ENCODE measurements around the gene TRIM17.

TRIM17 gene

DNA sequence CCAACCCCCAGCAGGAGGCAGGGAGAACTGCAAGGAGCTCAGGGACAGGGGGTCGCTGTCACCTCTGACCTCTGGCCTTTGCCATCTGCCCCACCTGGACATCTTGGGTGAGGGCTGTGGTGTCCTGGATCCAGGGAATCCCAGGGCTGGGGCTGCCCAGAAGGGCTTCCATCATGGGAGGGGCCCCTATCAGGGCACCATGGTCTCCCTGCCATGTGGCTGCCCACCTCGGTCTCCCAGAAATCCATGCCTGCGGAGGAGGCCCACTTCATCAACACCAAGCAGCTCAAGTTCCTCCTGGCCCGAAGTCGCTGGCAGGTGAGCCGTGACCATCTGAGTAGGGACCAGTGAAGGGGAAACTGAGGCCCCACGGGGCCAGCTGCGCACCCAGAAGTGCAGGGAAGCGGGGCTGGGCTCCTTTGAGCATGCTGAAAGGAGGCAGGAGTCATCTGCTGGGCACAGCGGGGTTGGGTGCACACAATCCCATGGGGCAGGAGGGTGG is 46.2 kb downstream of the TRIM17 start:
- DNase-seq (ENCODE audit: insufficient read length, low spot score) = no peak
- FAIRE-seq = no peak

DNA sequence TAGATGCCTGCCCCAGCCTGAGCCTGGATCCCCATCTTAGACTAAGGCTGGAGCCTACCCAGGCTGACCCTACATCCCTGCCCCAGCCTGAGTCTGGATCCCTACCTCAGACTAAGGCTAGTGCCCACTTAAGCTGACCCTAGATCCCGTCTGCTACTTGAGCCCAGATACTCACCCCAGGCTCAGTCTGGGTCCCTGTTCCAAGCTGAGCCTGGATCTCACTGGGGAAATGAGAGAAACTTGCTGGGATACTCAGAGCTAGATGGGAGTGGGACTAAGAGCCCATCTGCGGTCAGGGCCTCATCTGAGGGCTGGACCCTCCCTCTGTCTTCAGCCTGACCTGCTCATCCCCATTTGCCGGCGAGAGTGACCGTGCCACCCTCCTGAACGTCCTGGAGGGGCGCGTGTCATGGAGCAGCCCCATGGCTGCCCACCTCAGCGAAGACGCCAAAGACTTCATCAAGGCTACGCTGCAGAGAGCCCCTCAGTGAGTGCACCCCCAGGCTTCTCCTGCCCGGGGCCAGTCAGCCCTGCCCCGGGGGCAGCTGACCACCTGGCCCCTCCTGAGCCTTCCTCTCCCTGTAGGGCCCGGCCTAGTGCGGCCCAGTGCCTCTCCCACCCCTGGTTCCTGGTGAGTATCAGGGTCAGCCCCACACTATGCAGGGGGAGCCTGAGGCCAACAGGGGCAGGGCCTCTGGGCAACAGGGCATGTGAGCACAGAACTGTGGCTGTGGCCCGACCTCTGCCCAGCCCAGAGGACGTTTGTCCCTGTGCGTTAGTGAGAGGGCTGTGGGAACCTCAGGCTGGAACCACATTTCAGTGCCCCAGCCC is 46.8 kb downstream of the TRIM17 start:
- DNase-seq (ENCODE audit: insufficient read length, low spot score) (no peak), FAIRE-seq (no peak)

DNA sequence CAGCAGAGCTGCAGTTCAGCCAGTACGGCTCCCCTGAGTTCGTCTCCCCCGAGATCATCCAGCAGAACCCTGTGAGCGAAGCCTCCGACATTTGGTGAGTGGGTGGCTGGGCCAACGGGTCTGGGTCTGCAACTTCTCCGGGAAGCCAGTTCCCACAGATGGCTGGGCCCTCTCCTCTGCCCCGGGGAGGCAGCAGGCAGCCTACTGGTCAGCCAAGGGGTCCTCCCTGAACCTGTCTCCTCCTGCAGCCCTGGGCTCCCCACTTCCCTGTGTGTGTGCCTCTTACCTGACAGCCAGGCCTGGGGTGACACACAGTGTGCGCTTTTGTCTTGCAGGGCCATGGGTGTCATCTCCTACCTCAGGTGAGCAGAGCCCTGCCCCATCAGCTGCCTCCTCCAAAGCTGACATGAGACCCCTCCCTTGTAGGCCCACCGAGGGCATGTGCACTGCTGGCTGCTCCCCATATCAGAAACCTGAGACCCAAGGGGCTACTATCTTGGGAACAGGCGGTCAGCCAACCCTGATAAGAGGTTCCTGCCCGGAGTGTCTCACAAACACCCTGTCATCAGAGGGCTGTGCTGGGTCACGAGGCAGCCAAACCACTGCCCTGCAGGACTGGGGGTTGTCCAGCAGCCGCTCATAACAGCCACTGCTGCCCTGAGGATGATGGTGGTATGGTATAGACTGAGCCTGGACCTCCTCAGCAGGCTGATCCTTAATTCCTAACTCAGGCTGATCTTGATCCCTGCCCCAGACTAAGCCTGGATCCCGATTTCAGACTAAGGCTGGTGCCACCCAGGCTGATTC is 47.7 kb downstream of the TRIM17 start:
- DNase-seq (ENCODE audit: insufficient read length, low spot score) (no peak), FAIRE-seq (no peak)

DNA sequence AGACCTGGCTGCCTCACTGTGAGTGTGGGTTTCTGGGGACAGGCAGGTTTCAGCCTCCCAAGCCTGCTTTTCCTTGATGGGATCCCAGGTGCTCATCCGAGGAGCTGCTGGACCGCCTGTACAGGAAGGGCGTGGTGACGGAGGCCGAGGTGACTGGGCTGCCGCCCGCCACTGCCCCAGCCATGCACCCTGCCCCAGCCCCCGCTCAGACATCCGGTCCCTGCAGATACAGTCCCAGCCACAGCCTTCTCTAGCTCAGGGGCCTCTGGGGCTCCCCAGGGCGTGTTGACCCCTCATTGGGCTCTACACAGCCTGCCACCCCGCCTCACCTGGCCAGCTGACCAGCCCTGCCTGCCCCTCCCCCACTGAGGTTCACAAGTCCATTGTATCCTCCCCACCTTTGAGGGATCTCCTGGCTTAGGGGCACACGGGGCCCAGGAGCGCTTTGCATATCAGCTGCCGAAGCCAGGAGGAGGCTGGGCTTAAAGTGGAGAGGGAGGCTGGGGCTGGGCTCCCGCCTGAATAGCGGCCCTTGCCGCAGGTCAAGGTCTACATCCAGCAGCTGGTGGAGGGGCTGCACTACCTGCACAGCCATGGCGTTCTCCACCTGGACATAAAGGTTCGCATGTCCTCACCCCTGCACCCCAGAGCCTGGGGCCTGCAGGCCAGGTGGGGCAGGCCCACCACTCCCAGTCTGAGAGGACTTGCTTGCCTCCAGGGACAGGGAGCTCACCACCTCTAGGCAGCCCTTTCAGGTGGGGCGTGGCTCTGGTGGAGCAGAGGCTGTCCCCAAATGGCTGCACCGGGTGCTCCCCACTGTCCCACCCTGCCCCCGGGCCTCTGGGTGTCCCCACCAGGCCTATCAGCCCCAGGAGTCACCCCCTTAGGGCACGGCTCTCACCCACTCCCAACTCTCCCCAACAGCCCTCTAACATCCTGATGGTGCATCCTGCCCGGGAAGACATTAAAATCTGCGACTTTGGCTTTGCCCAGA is 48.6 kb downstream of the TRIM17 start:
- DNase-seq (ENCODE audit: insufficient read length, low spot score) (no peak), FAIRE-seq (no peak)

DNA sequence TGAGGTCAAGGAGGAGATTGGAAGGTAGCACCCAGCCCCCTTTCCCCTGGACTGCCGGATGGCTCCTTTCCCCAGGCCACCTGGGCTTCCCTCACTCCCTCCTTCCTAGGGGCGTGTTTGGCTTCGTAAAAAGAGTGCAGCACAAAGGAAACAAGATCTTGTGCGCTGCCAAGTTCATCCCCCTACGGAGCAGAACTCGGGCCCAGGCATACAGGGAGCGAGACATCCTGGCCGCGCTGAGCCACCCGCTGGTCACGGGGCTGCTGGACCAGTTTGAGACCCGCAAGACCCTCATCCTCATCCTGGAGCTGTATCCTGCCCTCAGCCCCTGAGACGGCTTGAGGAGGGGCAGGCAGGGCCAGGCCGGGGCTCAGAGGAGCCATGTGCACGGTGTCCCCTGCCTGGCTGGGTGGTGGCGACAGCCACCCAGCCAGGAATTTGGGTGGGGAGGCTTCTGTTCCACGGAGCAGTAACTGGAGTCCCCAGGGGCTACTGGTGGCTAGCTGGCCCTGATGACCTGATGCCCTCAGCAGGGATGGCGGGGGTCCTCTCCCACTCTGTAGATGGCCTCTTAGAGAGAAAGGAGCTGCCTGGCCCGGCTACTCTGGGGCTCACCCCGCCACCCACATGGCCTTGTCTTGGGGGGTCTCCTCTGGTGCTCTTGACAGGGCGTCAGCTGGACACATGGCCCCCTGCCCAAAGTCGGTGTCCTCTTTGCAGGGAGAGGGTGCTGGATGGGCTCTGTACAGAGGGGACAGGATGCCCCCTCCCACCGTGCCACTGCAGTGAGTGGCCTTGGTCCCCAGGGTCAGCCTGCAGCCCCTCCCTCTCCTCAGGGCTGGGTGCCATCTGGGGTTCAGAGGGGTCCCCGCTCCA is 49.6 kb downstream of the TRIM17 start:
- FAIRE-seq = no peak
- DNase-seq (ENCODE audit: insufficient read length, low spot score) = no peak

DNA sequence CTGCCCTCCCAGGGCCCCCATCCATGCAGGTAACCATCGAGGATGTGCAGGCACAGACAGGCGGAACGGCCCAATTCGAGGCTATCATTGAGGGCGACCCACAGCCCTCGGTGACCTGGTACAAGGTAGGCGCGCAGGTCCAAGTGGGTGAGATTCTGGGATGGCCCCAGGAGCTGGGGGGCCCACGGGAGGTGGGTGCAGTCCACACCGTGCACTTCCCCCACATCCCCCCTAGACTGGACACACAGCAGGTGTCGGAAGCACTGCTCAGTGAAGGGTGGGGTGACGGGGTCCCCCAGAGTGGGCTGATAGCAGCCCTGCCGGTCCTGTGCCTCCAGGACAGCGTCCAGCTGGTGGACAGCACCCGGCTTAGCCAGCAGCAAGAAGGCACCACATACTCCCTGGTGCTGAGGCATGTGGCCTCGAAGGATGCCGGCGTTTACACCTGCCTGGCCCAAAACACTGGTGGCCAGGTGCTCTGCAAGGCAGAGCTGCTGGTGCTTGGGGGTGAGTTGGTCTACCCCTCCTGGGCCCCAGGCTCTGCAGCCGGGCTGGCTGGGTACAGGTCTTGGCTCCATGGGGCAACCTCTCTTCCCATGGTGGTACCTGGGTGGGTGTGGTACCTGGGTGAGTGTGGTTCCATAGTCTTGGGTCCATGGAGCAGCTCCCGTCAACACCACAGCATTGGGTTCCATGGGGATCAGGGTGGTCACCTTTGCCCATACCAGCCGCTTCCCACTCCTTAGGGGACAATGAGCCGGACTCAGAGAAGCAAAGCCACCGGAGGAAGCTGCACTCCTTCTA is 50.4 kb downstream of the TRIM17 start:
- DNase-seq (ENCODE audit: insufficient read length, low spot score) = no peak
- FAIRE-seq = no peak

DNA sequence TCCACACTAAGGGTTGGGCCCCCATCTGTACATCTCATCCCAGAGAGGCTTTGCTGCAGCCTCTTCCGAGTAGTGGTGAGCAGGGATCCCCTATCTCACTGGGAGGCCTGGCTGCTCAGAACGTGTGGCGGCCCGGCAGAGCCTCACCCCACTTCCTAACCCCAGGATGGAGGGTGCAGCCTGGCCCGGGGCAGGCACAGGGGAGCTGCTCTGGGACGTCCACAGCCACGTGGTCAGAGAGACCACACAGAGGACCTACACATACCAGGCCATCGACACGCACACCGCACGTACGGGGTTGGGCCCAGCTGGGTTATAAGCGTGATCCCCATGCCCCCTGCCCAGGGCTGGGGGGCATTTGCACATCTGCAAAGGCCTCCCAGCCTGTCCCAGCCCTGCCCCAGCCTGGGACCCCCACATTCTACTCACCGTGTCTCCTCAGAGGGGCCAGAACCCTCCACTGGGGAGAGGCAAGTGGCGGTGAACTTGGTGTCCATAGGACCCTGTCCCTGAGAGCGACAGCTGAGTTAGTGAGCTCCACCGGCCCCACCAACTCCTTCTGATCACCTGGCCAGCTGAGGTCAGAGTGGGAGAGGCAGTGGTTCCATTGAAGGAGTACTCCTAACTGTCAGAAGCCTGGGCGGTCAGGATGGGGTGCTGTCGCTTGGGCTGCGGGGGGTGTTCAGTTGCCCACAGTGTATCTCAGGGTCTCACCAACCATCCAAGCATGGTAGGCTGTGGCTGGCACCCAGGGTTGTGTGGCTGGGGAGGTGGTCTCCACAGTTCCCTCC is 51.2 kb downstream of the TRIM17 start:
- FAIRE-seq = no peak
- DNase-seq (ENCODE audit: insufficient read length, low spot score) = no peak

DNA sequence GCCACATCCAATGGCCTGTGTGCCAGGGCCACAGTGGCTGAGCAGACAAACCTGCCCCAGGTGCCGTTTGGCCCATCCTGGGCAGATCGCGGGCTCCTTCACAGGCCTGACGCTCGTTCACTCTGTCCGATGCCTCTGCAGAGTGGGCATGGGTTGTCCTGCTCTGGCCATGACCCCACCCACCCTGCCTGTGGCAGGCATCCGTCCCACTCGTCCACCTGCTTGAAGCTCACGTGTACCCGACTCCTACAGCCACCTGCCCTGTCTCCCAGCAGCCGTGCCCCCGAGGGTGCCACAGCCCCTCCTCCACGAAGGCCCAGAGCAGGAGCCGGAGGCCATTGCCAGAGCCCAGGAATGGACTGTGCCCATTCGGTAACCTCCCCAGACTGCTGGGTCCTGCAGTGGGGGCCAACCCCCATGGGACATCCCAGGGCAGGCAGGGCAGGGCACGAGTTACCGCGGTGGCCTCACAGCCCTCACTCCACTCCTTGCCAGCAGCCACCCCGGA is 51.9 kb downstream of the TRIM17 start:
- DNase-seq (ENCODE audit: insufficient read length, low spot score) = no peak
- no peak for FAIRE-seq

DNA sequence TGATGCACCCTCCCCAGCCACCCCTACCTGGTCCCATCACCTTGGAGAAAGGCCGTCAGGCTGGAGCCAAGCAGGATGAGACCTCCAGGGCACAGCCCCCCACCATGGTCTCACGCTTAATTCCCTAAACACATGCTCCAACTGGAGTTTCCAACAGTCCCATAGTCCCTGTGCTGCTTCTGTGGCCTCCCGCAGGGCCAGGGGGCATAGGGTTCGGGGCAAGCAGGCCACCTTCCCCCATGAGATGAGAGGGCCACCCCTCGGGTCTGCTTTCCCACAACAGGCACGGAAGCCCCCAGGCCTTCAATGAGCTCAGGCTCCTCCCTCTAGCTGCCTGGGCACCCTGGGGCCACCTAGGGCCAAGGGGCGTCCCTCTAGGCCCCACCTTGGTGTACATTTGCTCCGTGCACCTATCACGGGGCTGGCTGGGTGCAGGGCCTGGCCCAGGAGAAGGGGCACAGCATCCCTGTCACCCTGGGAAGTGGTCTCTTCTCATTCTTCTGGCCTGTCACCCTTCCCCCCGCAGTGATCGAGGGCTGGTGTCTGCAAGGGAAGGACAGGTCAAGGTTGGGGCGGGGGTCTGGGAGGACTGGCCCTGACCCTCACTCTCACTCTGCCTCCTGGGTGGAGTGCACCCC is 52.5 kb downstream of the TRIM17 start:
- FAIRE-seq (no peak), DNase-seq (ENCODE audit: insufficient read length, low spot score) (no peak)

DNA sequence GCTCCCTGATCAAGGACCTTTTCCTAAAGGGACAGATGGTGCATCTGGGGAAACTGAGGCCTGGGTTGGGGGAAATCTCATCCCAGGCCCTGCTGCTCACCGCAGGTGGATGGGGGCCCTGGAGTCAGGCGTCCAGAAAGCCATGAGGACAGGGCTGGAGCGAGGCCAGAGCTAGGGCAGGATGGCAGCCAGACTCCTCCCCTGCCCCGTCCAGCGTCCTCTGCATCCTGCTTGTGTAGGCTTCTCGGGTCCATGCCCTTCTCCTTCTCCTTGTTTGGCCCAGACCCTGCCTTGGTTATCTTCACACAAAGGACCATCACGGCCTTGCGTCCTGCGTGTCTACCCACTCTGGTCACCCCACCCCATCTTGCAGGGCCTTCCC is 53.0 kb downstream of the TRIM17 start:
- DNase-seq (ENCODE audit: insufficient read length, low spot score) (no peak), FAIRE-seq (no peak)

DNA sequence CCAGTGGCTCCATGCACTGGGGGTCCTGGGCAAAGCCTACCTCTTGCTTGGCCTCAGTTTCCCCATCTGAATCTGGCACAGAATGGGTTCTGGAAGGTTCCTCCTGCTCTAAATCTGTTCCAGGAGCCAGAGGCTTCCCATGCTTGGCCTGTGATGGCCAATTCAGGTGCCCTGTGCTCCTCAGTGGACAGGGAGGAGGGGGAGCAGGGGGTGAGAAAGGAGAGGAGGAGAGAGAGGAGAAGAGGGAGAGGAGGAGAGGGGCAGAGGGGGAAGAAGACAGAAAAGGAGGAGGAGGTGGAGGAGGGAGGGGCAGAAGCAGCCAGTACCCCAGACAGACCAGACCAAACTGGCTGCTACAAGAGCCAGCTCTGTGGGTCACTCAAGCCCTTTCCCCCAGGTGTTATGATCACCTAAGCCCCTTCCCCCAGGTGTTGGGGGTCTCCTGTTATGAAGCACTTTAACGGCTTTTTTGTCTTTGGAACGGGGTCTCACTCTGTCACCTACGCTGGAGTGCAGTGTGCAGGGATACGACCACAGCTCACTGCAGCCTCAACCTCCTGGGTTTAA is 53.7 kb downstream of the TRIM17 start:
- FAIRE-seq = no peak

DNA sequence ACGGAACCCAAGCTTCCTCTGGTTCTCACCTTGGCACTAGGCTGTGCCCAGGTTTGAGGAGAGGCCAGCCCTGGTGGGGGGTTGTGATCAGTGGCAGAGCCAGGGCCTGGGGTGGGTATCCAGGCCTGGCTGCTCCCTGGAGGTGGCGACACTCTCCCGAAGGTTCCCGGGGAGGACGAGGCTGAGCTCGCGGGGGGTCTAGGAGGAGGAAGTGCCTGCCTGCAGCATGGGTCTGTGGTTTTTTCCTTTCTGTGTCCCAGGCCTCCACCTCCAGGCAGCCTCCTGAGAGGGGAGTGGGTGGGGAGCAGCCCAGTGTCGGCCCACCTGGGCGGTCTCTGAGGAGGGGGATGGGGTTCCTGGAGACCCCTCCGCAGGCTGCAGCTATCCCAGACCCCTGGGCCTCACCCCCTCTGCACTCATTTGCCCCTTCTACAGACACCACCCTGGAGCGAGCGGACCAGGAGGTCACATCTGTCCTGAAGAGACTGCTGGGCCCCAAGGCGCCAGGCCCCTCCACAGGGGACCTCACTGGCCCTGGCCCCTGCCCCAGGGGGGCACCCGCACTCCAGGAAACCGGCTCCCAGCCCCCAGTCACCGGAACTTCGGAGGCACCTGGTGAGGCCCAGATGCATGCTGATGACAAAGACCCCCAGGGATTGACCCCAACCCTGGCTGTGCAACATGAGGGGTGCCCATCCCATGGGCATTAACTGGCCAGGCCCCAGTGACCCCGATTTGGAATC is 54.3 kb downstream of the TRIM17 start:
- FAIRE-seq (no peak), DNase-seq (ENCODE audit: insufficient read length, low spot score) (no peak)

More for the DNA sequence above, 53.7 kb downstream of the TRIM17 start:
- DNase-seq (ENCODE audit: insufficient read length, low spot score) = no peak

DNA sequence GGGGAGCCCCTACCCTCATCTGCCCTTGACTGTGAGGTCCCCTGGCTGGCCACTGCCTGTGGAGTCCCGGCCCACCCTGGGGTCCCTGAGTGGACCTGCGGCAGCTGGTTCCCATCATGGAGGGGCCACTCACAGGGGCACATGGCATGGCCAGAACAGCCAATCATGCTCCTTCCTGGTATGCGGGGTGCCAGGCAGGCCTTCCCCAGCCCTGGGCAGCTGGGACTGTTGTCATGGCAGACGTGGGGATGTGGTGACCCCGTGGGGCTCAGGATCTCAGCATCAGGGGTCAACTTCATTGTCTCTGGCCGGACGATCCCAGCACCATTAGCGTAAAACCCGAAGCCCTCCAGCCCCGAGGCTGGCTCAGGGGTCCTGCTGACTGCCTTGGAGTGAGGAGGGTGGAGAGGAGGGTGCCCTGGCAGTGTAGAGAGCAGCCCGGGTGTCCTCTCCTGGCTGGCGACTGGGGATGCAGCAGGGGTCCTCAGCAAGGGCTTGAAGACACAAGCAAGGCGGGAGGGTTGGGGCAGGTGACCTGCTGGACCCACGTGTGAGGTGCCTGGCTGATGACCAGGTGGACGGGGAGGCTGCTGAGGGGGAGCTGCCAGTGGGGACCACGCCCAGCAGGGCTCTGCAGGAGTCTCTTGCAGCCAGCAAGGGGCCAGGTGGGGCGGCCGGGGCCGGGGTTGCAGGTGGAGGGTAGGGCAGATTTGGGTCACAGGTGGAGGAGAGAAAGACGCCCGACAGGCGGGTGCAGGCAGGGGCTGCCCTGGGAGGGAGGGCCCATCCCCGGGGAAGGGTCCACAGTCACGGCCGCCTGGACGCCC is 55.1 kb downstream of the TRIM17 start:
- FAIRE-seq (no peak), DNase-seq (ENCODE audit: insufficient read length, low spot score) (no peak)

DNA sequence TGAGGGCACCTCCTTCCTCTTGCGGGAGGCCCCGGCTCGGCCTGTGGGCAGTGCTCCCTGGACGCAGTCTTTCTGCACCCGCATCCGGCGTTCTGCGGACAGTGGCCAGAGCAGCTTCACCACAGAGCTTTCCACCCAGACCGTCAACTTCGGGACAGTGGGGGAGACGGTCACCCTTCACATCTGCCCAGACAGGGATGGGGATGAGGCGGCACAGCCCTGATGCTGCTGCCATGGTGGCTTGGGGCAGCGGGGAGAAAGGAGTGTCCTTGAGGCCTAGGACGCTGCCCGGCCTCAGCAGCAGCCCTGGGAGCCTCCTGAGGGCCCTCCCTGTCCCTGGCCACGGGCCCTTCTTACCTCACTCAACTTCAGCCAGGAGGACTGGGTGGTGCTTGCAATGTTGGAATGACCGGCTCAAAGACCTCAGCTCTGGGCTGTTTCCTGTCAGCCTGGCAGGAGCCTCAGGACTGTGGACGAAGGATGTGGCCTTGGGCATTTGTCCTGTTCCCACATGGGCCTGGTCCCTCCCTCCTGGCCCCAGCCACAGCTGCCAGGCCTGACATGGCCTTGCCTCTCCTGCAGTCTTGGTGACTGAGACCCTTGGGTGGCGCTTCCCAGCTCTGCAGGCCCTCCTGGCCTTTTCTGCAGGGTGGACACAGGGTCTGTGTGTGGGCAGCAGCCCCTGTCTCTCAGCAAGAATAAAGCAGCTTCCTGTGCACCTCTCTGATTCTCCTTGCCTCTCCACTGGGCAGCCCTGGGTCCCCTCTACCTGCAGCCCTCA is 55.9 kb downstream of the TRIM17 start:
- DNase-seq (ENCODE audit: insufficient read length, low spot score) (no peak), FAIRE-seq (no peak)

All from GM19239 (cell line).